Adrenal gland (tissue), 12 donors: ENCODE data around the gene MNT. TPM values are rescaled to one million over a fixed set of nuclear protein-coding genes. Genes with fewer than 3 reads are reported as not detected.

Source experiments
- DNase-seq, 7 donors: peaks; one replicate each; pipeline ENCODE4 v3.0.0-alpha.2; 2019 to 2020
- H3K27ac ChIP-seq, 5 donors: fragments of 200-600 bp; sonication (generic) in 4 of 5; 1 replicate in 3 of 5; 2 replicates in 2 of 5; pipeline versions ENCODE4 v1.5.1 to v1.8.0; 2016 to 2020; ENCODE audit warnings: mild to moderate bottlenecking in 1 of 5
- H3K27me3 ChIP-seq: fragments of 200-600 bp; 2 replicates; pipeline ENCODE4 v1.8.0; 2021
- H3K36me3 ChIP-seq, 2 donors: fragments of 200-600 bp; replicated peaks in 1 of 2; 1 replicate in 1 of 2; 2 replicates in 1 of 2; pipeline versions ENCODE4 v1.5.1 to v1.8.0; 2018 to 2022
- H3K4me1 ChIP-seq, 2 donors: fragments of 200-600 bp; replicated peaks in 1 of 2; 1 replicate in 1 of 2; 2 replicates in 1 of 2; pipeline versions ENCODE4 v1.5.1 to v1.8.0; 2018 to 2021
- H3K4me3 ChIP-seq, 4 donors: fragments of 200-600 bp; sonication (generic) in 3 of 4; one replicate each; pipeline ENCODE4 v1.5.1; 2016 to 2018
- H3K9me3 ChIP-seq, 3 donors: fragments of 200-600 bp; sonication (generic) in 1 of 3; replicated peaks in 1 of 3; 1 replicate in 2 of 3; 2 replicates in 1 of 3; pipeline versions ENCODE4 v1.5.1 to v1.8.0; 2016 to 2021
- CTCF ChIP-seq, 6 experiments: fragments of 450-650 bp in 4 of 6; fragments of 200-600 bp in 2 of 6; sonication (generic) in 1 of 6; IDR thresholded peaks; 1 replicate in 5 of 6; 2 replicates in 1 of 6; pipeline versions ENCODE4 v1.5.1 to v1.8.0; 2016 to 2021; ENCODE audit warnings: antibody characterized with exemption in 6 of 6, mild to moderate bottlenecking in 2 of 6, moderate library complexity in 1 of 6
- POLR2A ChIP-seq, 2 donors: fragments of 450-650 bp; IDR thresholded peaks; one replicate each; pipeline ENCODE4 v1.6.1; 2017; ENCODE audit warnings: antibody characterized with exemption in 2 of 2, mild to moderate bottlenecking in 2 of 2, moderate library complexity in 1 of 2
- WGBS, 4 donors: extraction: QIAGEN DNeasy Blood & Tissue Kit in 2 of 4; methylation state at CpG; one replicate each; pipeline versions ENCODE4 v1.1.5 to v1.1.7; 2013 to 2017; 5-methylcytosine and 5-hydroxymethylcytosine counted together
- intact Hi-C, 2 donors: fragments of 100-400 bp; cut with DNase I; formaldehyde crosslinking; loops; one replicate each; pipeline versions ENCODE4 v1.14.1 to v1.15.0; 2022 to 2023
- polyA plus RNA-seq, 3 donors: library from polyadenylated mRNA; stranded (reverse); fragments of 200-250 nt in 2 of 3; fragments of 350-450 nt in 1 of 3; fragmentation: Illumina TruSeq in 1 of 3; extraction: RNeasy Lipid Tissue Mini Kit (QIAGEN cat#74804) in 1 of 3; gene quantifications; one replicate each; pipeline ENCODE4 v1.2.3, GENCODE V29; 2013 to 2014
- total RNA-seq, 9 donors: library from RNA; depleted of rRNA in 4 of 9; stranded (reverse); fragments of >200 nt in 4 of 9; fragments of 120-200 nt in 1 of 9; fragmentation: NEBNext Ultra II Directional in 1 of 9; extraction: Animal tissue kit (Norgen Biotek cat#: 25700) in 1 of 9; gene quantifications; one replicate each; pipeline versions ENCODE4 v1.1.0 to v1.2.4, GENCODE V29; 2013 to 2023
- donor health status: healthy with polysubstance abuse.
- donor health status: Bipolar disorder and iron deficiency.
- donor health status: DM: yes; HTN: yes; CAD: no.
- donor health status: DM: no; HTN: no; CAD: no.
- donor health status: DM: no; HTN: no; CAD: no.
- donor health status: DM: yes; HTN: yes; CAD: no.

MNT gene
- total and polyA plus RNA-seq, 12 donors: 3.5 to 43.9 (median 19.6) TPM

GRCh38 chr17:2338315-2338657, 62.6 kb downstream of the MNT start:
- peak in 6 of 7 donors; percentile 30 to 53 (median 43) for DNase-seq
- H3K27ac ChIP-seq: peak overlapping the region in 4 of 5 donors; percentile 85 to 94 (median 86)
- no peaks in the 10 kb centered on the region for H3K9me3 ChIP-seq
- H3K4me3 ChIP-seq: peak overlapping the region in 2 of 4 donors; percentile 39 to 99
- H3K4me1 ChIP-seq: peaks cover 12 to 15% of the 10 kb centered on the region in 2 donors
- H3K27me3 ChIP-seq: no peaks in the 10 kb centered on the region
- H3K36me3 ChIP-seq: peaks cover 0 to 20% of the 10 kb centered on the region in 2 donors
- no peak for TF ChIP-seq POLR2A (IDR thresholded peaks at IDR 0.05)
- no peak for TF ChIP-seq CTCF (IDR thresholded peaks at IDR 0.05)
- 7 to 19% (median 13%) methylated on average over 3 to 5 of the region's 5 CpGs for WGBS, 4 donors
- intact Hi-C loops: no loop called here

DNA sequence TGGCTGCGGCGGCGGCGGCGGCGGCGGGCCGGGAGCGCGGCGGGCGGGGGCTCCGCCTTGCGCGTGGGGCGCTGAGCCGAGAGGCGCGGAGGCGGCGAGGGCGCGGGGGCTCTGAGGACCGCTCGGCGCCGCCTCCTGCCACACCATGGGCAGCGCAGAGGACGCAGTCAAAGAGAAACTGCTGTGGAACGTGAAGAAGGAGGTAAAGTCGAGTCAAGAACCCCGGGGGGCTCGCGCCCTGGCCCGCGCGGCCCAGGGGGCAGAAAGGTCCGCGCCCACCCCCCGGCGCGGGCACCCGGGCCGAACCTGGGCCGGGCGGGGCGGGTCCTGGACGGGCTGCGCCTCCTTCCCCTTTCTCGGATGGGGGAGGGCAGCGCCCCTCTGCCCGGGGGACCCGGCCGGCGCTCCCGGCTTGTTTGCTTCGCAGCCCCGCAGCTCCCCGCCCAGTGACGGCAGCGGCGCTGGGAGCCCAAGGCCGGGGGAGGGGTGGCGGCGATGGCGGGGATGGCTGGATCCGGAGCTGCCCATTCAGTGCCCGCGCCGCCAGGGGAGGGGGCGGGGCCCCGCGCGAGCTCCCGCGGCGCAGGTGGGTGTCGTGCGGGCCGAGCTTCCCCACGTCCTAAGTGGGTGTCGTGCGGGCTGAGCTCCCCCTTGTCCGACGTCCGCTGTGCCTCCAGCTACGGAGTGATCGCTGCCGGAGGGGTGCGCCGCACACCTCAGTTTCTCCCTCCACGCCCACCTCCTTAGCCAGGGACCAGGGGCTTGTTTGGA, 63.1 kb downstream of the MNT start:
- intact Hi-C loops: no loop called here
- Histone ChIP-seq H3K4me3 (peak overlapping the region in 3 of 4 donors; percentile 39 to 99 (median 72)), H3K27me3 (no peaks in the 10 kb centered on the region), H3K9me3 (no peaks in the 10 kb centered on the region), H3K27ac (peak overlapping the region; percentile 47 to 94 (median 86)), H3K36me3 (peaks cover 0 to 25% of the 10 kb centered on the region in 2 donors), H3K4me1 (peaks cover 12 to 13% of the 10 kb centered on the region in 2 donors)
- 0 to 1% (median 1%) methylated on average over 11 to 92 of the region's 92 CpGs for WGBS, 4 donors
- peak; percentile 74 to 88 (median 81) for DNase-seq
- TF ChIP-seq POLR2A (IDR thresholded peaks at IDR 0.05) (peak; percentile 57 to 87), CTCF (IDR thresholded peaks at IDR 0.05) (peak in 1 of 6 experiments; percentile 8)

- WGBS, 4 donors: 1 to 4% (median 1%) methylated on average over 5 to 77 of the region's 77 CpGs
- no peak for TF ChIP-seq CTCF (IDR thresholded peaks at IDR 0.05)
- TF ChIP-seq POLR2A (IDR thresholded peaks at IDR 0.05): peak in 1 of 2 donors; percentile 12
- DNase-seq: peak; percentile 60 to 76 (median 65)
Measured at GRCh38 chr17:2336852-2337543, 63.9 kb downstream of the MNT start, which contains the start of gene SGSM2. TSS of gene SGSM2 (plus strand) at chr17:2337501. CDS start at chr17:2337689, 188 bp downstream.

GRCh38 chr17:2336215-2336851, 64.5 kb downstream of the MNT start, which contains the start of gene TSR1:
TSS of gene TSR1 (minus strand) at chr17:2336457. CDS start at chr17:2336427, 30 bp downstream.
- intact Hi-C loops: no loop called here
- Histone ChIP-seq H3K9me3 (no peaks in the 10 kb centered on the region), H3K36me3 (peaks cover 0 to 39% of the 10 kb centered on the region in 2 donors), H3K27me3 (no peaks in the 10 kb centered on the region), H3K4me3 (peak within 1 kb of the TSS; percentile 43 to 99 (median 74)), H3K4me1 (peaks cover 12 to 13% of the 10 kb centered on the region in 2 donors), H3K27ac (peak within 1 kb of the TSS; percentile 63 to 94 (median 86))
- DNase-seq: peak; percentile 90 to 95 (median 92)
- 0 to 1% (median 1%) methylated on average over 8 to 48 of the region's 48 CpGs for WGBS, 4 donors
- TF ChIP-seq CTCF (IDR thresholded peaks at IDR 0.05): no peak
- TF ChIP-seq POLR2A (IDR thresholded peaks at IDR 0.05): peak; percentile 71 to 93

More at GRCh38 chr17:2336852-2337543, 63.9 kb downstream of the MNT start, which contains the start of gene SGSM2:
- Histone ChIP-seq H3K4me1 (peaks cover 12 to 13% of the 10 kb centered on the region in 2 donors), H3K36me3 (peaks cover 0 to 33% of the 10 kb centered on the region in 2 donors), H3K27ac (peak within 1 kb of the TSS; percentile 63 to 94 (median 86)), H3K9me3 (no peaks in the 10 kb centered on the region), H3K4me3 (peak within 1 kb of the TSS; percentile 43 to 99 (median 74)), H3K27me3 (no peaks in the 10 kb centered on the region)
- intact Hi-C loops: no loop called here
